Loucy (cell line): ENCODE measurements around the gene ZNF396.

Source experiments
- CTCF ChIP-seq: fragments of 200-600 bp; sonication (generic); conservative IDR thresholded peaks from 2 replicates; pipeline ENCODE4 v1.5.1; 2014; ENCODE audit warnings: mild to moderate bottlenecking, antibody characterized with exemption, low read length
- EZH2phosphoT487 ChIP-seq: fragments of 200-600 bp; IDR thresholded peaks from 2 replicates; pipeline ENCODE4 v1.6.1; 2018; ENCODE audit warnings: antibody characterized with exemption, mild to moderate bottlenecking, moderate library complexity, borderline replicate concordance

- TF ChIP-seq CTCF (peak; percentile 59), EZH2phosphoT487 (no peak)
Measured at GRCh38 chr18:35387152-35387571, 10.0 kb upstream of the ZNF396 start.
